LNCaP clone FGC (cell line): ENCODE data around the gene SOX5.

Experiments
- DNase-seq: peaks from one replicate; pipeline ENCODE4 v3.0.0-alpha.2; 2011; ENCODE audit warnings: low read depth
- H3K4me3 ChIP-seq: 2 replicates; pipeline ENCODE4 v1.5.1; 2011; ENCODE audit warnings: mild to moderate bottlenecking, low read depth, low read length, control low read depth
- CTCF ChIP-seq: IDR thresholded peaks from 2 replicates; pipeline ENCODE4 v1.5.1; 2012; ENCODE audit warnings: mild to moderate bottlenecking; ENCODE audit not compliant: control insufficient read depth, insufficient read depth; ENCODE audit errors: extremely low read depth

Gene SOX5

GRCh38 chr12:23556661-23557060, 392.8 kb downstream of the SOX5 start:
- no peak overlapping the region for H3K4me3 ChIP-seq
- TF ChIP-seq CTCF = no peak
- no peak for DNase-seq

- DNase-seq = no peak
- TF ChIP-seq CTCF = no peak
- no peak overlapping the region for H3K4me3 ChIP-seq
These were observed 393.7 kb downstream of the SOX5 start for GRCh38 chr12:23555825-23556207.

GRCh38 chr12:23555180-23555824, 394.2 kb downstream of the SOX5 start:
- TF ChIP-seq CTCF = no peak
- no peak overlapping the region for H3K4me3 ChIP-seq
- no peak for DNase-seq

- no peak for TF ChIP-seq CTCF
- no peak overlapping the region for H3K4me3 ChIP-seq
- DNase-seq = no peak
These were observed 397.1 kb downstream of the SOX5 start for GRCh38 chr12:23552417-23552816.

DNA sequence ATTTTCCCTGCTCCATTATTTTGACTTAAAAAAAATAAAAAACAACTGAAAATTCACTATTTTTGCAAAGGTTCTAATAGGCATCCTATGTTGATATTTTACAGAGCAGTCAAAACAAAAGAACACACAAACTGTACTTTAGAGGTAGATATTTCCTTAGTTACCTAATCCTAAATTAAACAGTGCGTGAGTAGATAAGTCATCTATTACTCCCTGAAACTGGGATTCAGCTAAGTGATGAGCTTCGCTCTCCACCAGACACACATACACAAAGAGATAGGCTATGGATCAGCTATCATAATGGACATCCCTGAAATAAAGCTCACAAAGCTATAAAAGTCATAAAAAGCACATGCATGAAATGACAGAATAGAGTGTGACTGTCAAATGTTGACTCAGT, 398.7 kb downstream of the SOX5 start:
- DNase-seq = no peak
- no peak for TF ChIP-seq CTCF
- no peak overlapping the region for H3K4me3 ChIP-seq

DNA sequence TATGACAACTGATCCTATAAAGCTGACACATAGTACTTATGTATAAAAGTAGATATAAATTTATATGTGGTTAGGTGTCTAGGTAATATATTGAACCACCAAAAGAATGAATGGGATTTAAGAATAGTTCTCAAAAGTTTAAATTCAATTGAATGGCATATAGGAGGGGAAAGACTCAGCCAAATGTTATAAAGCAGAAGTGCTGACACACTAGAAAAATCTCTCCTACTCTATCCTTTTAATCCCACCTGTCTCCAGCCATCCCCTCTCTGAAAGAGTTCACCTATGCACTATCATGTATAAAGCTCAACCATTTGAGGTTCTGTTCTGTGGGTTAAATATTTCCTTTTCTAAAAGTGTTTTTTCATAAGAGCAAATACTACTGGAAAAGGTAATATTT, 400.7 kb downstream of the SOX5 start:
- DNase-seq = no peak
- H3K4me3 ChIP-seq = no peak overlapping the region
- no peak for TF ChIP-seq CTCF

DNA sequence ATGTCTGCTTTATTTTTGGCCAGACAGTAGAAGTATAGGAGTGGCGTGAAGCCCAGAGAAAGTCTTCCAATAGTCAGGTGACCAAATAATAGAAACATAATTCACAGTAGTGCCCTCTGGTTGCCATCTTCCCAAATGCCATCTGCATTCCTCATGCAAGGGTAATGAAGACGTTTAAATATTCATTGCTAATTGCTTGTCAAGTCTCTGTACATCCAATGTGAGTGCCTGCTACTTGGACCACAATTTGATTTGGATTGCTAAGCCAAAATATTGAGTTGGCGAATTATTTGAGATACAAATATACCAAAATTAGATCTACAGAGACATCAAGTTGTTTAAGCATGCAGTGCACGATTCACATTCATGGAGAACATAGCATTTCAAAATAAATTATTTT, 402.7 kb downstream of the SOX5 start:
- no peak for TF ChIP-seq CTCF
- H3K4me3 ChIP-seq = no peak overlapping the region
- no peak for DNase-seq
